SHP77 (cell line): Measurements from ENCODE around the gene OBSL1.

Experiments used
- DNase-seq, 2 experiments: peaks; one replicate each; lab custom pipeline; 2025; lab: John Stamatoyannopoulos, UW

The OBSL1 gene

DNA sequence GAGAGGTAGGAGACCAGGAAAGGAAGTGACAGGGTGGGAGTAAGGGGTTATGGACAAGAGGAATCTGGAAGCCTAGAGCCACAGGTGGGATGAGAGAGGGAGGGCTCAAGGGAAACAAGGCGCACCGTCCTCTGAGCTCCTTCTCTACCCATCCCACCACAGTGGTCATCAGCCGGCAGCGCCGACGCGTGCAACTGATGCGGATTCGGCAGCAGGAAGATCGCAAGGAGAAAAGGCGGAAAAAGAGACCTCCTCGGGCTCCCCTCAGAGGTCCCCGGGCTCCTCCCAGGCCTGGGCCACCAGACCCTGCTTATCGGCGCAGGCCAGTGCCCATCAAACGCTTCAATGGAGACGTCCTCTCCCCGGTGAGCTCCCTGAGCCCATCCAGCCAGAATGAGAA lies 22.3 kb downstream of the OBSL1 start:
- DNase-seq = no peak

DNA sequence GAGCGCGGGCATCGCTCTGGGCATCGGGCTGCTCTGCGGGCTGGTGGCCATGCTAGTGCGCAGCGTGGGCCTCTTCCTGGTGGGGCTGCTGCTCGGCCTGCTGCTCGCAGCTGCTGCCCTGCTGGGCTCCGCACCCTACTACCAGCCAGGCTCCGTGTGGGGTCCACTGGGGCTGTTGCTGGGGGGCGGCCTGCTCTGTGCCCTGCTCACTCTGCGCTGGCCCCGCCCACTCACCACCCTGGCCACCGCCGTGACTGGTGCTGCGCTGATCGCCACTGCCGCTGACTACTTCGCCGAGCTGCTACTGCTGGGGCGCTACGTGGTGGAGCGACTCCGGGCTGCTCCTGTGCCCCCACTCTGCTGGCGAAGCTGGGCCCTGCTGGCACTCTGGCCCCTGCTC lies 23.7 kb downstream of the OBSL1 start:
- DNase-seq = no peak

DNA sequence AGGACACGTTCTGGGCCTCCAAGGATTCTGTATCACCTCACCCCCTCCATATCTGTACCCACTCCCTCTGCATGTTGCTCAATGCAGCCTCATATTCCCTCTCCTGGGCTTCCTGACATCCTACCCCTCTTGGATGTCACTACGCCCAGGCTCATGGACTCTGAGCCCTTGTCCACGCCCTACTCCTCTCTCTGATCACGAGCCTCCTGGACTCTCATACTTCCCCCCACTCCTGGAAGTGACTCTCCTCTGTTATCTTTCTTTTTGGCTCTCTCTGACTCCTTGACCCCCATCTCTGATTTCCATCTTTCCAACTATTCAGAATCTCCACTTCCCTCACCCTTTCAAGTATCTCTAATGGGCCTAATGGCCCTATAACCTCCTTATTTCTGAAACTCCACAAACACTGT lies 25.4 kb downstream of the OBSL1 start:
- DNase-seq = no peak

DNA sequence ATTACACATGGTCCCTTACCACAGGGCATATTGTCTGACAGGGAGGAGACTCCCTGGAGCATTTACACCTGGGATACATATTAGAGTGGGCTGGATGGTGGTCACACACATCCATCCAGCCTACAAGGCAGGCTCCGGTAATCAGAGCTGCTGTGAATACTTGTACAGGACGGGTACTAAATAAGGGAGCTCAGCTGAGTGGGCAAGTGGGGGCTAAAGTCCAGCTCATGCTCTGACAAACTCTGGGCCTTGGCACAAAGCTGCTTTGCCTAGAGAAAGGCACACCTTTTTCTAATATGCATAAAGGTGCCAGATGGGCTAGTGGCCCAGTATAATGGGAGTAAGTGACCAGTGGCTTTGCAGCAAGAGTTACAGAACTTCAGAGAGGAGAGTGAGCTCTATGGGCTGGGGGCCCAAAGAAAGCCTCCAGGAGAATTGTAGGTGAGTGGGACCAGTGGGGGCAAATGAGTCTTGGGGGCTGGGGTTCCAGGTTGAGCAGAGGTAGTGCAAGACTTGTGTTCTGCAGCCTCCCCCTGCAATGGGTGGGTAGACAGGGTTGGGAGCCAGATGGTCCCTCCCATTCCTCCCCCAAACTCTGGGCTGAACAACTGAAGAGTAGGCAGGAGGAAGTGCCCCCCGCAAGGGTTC lies 25.9 kb downstream of the OBSL1 start:
- DNase-seq = no peak

DNA sequence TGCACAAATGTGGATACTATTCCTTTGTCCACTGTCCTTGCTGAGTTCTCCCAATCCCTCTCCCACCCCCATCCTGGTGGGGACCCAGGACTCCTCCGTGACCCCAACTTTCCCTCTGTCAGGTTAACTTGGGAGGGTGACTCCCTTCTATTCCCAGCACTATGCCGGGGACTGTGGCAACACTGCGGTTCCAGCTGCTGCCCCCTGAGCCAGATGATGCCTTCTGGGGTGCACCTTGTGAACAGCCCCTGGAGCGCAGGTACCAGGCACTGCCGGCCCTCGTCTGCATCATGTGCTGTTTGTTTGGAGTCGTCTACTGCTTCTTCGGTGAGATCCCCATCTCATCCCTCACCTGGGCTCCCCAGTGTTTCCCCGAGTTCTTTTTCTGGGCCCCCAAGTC lies 26.8 kb downstream of the OBSL1 start:
- DNase-seq = no peak

DNA sequence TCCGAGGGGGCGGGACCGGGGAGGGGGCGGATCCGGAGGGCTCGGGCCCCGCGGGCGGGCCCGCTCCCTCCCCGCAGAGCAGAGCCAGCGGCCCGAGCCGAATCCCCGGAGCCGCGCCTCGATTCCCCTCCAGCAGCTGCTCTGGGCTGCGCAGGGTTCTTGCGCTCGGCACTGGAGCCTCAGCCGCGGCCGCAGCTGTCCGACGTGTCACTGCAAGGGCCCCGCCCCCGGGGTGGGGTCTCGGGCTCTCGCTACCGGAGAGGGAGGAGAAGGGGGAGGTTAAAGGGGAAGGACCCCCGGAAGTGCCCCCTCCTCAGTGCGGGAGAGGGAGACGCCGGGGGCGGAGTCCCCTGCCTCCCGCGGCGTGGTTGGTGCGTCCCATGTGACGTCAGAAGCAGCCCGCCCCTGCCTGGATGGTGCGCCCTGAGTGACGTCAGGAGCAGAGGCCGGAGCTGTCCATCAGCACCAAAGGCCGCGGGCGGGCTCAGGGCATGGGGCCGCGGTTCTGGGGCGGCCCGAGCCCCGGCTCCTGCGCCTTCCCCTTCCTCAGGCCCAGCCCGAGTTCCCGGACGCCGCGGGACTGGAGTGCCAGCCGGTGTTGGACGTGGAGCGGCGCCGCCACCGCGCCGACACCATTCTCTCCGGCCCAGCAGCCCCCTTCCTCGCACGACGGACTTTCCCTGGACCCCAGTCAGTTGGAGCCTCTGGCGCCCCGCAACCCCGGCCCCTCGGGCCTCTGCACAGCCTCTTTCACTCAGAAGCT lies 27.6 kb downstream of the OBSL1 start, which contains the start of the genes CHPF and TMEM198:
Gene CHPF, minus strand, starts transcription at position 214 of the 763 bp plus-strand sequence. CDS start 271 bp downstream, outside the sequence.
Gene TMEM198, plus strand, starts transcription at position 433 of the 763 bp plus-strand sequence. CDS start 700 bp downstream, outside the sequence.
- peak; percentile 98 to 99 for DNase-seq

DNA sequence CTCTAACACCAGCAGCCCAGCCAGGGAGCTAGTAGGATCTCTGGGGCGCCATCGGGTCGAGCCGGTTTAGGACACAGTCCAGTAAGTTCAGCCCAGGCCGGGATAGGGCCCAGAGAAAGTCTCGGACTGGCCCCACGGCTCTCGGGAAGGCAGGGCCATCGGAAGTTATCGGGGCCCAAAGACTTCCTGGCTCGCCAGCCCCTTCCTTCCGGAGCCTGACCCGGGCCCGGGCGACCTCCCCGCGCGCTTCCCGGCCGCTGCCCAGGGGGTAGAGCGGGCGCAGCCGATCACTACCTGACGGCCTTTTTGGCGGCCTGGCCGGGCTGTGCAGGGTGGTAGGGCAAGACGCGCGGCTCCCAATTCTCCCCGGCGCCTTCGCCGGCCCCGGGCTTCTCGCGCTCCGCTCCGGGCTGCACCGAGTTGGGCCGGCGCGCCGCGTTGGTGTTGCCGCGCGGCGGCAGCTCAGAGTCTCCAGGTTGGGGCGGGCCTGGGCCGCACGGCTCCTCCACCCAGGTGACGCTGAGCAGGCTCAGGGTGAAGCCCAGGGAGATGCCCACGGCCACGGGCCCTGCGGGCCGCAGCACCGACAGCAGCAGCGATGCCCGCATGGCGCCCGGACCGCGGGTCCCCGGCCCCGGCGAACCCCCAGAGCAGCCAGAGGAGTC lies 28.3 kb downstream of the OBSL1 start:
- DNase-seq = peak; percentile 16 to 33

DNA sequence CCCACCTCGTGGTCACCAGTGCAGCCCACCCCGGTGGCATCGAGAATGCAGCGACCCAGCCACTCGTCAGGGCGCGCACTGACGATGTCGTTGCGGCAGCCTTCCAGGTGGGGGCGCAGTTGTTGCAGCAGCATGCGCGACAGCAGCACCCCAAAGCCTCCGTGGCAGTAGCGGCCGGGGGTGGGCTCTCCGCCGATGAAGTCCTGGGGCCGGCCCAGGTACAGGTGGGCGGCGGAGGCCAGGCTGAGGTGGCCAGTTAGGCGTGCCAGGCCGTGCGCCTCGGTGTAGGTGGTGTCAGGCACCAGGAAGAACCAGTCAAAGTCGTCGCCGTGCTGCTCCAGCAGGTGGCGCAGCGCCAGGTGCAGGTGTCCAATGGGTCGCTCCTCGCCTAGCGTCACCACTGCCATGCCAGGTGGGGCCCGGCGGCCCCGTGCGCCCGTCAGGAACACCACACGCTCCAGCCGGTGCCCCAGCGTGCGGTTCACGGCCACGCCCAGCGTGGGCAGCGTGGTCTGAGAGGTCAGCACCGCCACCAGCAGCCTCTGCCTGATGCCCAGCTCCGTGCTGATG lies 29.6 kb downstream of the OBSL1 start:
- DNase-seq = peak; percentile 77 to 83

DNA sequence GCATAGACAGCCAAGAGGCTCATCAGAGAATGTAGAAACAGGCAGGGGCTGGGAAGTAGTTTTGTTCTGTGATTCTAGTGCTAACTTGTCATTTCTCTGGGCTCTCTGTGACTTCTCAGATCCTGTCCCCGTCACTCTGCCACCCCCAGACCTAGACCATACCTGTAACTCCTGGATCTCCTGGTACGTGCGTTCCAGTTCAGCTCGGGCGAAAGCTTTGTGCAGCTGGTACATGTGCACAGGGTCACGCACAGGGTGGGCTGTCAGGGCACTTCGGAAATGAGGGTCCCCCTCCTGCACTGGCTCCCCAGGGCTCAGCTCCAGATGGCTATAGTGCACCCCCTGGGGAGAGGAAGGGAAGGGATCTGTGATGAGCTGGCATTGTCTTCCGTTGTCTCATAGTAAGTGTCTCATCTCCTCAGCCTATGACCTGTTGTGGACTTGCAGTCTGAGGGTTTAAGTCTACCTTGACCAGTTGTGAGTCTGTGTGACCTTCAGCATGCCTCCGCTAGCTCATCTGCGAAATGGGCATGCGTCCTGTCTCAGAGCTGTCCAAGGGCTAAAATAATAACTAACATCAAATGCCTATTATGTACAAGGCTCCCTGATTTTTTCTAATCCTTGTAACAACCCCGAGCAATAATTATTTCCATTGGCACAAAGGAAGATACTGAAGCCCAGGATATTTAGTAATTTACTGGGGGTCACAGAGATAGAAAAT lies 30.4 kb downstream of the OBSL1 start:
- DNase-seq = no peak

DNA sequence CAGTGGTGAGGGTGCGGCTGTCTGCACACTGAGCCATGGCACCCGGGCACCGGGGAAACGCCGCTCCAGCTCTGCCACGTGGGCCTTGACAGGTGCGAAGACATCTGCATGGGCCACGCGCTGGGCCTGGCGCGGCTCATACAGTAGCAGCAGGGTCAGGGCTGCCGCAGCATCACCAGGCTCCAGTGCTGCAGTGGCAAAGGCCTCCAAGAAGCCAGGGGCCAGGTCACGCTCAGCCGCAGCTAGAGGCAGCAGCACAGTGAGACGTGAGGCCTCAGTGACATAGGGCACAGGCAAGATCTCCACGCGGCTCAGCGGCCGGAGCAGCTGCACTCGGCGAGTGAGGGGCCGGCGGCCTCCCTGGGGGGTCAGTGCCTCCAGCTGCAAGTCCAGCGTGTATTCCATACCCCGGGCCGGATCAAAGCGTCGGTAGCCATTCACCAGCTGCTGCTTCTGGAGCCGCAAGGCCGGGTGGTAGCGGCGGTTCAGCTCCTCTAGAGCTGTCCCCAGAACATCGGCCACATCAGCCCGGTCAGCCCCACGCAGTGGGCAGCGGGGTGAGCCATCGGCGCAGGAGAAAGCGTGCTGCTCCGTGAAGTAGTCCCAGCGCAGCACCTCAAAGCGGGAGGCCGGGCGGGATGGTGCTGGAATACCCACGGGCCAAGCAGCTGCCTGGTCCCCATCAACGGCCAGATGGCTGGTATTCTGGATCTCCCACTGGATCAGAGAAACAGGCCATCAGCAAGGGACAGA lies 31.2 kb downstream of the OBSL1 start:
- DNase-seq = no peak

DNA sequence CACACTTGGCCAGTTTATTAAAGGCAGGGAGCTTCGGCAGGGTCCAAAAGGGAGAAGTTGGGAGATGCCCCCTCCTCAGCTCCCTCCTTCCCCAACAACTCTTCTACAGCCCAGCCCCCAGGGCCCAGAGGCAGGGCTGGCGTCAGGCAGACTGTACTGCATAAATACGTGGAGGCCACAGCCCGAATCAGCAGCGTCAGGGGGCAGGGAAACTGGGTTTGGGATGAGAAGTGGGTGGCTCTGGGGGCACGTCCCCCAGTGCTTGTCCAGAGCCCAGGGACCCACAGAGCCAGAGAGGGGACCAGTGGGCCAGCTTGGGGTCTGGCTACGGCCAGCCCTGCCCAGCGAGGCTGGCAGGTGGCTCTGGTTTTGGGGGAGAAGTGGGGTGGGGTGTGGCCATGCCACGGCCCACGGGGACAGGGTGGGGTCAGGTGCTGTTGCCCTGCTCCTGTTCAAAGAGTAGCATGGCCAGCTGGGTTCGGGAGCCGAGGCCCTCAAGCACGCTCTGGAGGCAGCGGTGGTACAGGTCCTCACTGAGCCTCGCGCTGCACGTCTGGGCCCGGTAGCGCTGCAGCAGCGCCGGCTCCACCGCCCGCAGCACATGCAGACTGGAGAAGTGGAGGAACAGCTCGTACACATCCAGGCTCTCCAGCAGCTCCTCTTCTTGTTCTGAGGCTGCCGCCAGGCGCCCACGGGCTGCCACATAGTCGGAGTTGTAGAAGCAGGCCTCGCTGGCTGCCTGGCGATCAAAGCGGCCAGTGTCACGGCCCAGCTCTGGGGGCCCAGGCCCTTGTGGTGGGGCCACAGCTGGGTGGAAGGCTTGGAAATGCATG lies 32.2 kb downstream of the OBSL1 start:
- DNase-seq = no peak

DNA sequence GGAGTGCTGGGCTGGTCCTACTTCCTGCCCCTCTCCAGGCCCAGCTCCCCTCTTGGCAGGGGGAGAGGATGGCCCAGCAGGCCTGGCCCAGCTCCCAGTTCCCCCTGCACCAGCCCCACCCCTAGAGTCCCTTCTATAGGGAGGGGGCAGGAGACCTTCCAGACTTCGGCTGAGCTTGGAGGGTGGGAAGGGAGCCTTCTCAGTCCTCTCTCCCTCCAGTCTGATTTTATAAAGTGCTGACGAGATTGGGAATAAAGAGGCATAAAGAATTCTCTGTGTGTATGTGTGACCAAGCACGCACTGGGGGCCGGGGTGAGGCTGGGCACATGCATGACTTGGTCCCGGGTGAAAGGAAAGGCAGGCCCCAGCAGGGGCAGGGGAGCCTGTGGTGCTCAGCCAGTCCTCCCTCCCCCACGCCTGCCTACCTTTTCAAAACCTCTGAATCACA lies 32.8 kb downstream of the OBSL1 start:
- DNase-seq = no peak

DNA sequence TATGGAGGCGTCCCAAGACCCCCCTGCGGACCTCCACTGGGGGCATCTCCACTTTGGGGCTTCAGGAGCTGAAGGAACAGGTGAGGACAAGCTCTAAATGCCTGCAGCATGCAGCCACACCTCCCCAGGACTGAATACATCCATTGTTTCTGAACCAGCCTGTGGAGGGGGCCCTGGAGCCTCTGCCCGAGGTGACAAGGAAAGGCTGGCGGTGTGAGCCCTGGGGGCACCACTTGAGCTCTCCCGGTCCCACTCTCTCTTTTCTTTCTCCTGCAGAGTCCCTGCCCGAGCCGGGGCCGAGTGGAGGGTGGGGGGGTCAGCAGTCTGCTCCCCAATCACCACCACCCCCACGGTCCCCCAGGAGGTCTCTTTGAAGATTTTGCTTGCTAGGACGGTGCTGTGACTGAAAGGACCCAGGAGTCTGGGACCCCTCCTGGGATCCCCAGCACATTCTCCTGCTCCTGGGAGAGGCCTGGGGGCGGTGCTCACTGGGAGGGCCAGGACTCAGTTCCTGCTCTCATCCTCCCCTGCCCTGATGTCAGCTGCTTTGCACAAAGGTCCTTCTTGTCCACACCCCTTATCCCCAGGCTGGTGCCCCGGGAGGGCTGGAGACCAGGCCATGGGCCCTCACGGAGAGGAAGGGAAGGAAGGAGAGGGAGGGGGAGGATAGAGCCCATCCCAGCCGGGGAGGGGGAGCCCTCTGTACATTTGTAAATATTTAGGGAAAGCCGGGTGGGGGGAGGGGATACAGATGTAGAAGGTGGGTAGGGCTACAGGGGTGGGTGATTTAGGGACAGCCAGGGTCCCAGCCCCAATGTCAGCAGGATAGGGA lies 33.5 kb downstream of the OBSL1 start:
- no peak for DNase-seq

DNA sequence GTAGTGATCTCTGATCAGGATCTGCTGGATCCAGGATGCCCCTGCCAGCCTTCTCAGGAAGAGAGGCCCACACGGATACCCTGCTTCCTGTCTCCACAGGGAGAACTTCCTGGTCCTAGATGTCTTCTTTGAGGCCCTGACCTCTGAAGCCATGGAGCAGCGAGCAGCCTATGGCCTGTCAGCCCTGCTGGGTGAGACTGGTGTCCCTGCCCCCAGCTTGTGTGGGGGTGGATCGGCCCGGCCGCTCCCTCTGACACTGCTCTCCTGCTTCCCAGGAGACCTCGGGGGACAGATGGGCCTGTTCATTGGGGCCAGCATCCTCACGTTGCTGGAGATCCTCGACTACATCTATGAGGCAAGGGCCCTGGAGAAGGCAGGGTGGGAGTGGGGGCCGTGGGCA lies 34.4 kb downstream of the OBSL1 start:
- DNase-seq = no peak

DNA sequence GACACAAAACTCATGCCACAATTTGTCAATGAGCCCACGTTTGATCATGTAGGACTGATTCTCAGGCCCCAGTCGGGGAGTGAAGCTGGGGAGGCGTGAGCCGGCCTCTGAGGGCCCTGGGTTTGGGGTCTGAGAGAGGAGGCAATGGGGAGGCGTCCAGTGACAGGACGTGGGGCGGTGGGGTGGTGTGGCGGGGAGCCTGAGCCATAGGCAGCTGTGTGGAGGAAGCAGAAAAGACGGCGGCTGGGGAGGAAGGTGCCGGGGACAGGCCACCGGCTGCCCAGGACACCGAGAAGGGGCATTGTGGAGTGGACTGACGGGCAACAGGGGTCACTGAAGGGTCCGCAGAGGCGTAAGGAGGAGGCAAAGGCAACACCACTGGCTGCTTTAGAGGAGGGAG lies 34.9 kb downstream of the OBSL1 start:
- DNase-seq = no peak

DNA sequence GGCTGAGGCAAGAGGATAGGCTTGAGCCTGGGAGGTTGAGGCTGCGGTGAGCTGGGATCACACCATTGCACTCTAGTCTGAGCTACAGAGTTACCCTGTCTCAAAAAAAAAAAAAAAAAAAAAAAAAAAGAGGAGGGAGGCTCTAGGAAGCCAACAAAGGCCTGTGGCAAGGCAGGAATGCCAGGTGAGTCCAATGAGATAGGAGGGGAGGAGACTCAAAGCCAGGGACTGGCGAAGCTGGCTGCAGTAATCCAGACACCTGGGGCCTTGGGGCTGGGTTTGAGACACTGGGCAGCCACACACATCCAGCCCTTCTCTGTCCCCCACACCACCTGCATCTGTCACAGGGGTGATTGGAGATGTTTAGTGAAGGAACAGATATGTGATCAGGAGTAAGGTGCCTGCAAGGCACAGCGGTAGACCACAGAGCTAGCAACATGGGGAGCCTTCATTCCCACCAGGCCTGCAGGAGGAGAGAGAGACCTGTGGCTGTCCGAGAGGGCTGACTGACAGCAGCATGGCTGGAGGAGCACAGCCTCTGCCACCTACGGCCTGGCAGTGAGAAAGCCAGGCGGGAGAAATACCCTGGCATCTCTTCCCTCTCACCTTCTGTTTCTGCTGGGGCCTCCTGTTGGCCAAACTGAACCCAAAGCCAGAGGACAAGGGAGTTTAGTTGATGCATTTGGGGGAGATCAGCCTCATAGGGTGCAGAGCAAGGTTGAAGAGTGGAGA lies 37.2 kb downstream of the OBSL1 start:
- DNase-seq = no peak

DNA sequence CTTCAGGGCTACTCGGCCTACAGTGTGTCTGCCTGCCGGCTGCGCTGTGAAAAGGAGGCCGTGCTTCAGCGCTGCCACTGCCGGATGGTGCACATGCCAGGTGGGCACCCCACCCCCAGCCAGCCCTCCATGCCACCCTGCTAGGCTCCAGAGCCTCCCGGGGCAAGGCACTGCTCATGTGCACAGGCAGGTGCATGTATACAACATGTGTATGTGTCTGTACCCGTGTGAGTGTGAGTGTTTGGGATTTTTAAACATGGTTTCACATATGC lies 39.0 kb downstream of the OBSL1 start:
- no peak for DNase-seq

DNA sequence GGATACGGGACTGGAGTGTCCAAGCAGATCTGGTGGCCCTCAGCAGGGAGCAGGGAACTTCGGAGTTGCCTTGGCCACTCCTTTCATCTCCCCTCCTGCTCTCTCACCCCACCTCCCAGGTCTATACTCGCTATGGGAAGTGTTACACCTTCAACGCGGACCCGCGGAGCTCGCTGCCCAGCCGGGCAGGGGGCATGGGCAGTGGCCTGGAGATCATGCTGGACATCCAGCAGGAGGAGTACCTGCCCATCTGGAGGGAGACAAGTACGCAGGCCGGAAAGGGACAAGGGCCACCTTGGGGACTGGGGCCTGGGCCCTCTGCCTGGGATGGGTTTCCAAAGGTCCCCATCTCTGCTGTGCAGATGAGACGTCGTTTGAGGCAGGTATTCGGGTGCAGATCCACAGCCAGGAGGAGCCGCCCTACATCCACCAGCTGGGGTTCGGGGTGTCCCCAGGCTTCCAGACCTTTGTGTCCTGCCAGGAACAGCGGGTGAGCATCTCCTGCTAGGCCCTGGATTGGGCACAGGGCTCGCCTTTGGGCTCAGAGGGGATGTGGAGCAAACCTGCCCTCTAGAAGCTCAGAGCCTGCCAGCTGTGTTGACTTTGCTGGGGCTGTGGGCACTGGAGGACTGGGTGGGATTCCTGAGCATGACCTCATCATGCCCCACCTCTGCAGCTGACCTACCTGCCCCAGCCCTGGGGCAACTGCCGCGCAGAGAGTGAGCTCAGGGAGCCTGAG lies 39.5 kb downstream of the OBSL1 start:
- DNase-seq = peak; percentile 34 to 35
